CD4-positive, alpha-beta T cell treated with Interferon gamma for 1 hour (primary cell): Measurements from ENCODE around the gene SH3TC2.

Experiments
- DNase-seq: peaks from one replicate; pipeline ENCODE4 v3.0.0-alpha.2; 2020

SH3TC2 gene

GRCh38 chr5:148996270-148996669, 66.6 kb downstream of the SH3TC2 start:
- no peak for DNase-seq

- no peak for DNase-seq
Observed at GRCh38 chr5:148995791-148996190, 67.1 kb downstream of the SH3TC2 start.

- DNase-seq, result no peak
Observed at GRCh38 chr5:148993283-148993936, 69.5 kb downstream of the SH3TC2 start.

GRCh38 chr5:148992265-148992664, 70.6 kb downstream of the SH3TC2 start:
- no peak for DNase-seq

GRCh38 chr5:148991566-148991965, 71.3 kb downstream of the SH3TC2 start:
- no peak for DNase-seq

GRCh38 chr5:148990817-148991216, 72.0 kb downstream of the SH3TC2 start:
- no peak for DNase-seq

GRCh38 chr5:148989567-148989966, 73.3 kb downstream of the SH3TC2 start:
- no peak for DNase-seq

- no peak for DNase-seq
Observed at GRCh38 chr5:148988328-148988727, 74.5 kb downstream of the SH3TC2 start.

GRCh38 chr5:148986636-148987035, 76.2 kb downstream of the SH3TC2 start:
- no peak for DNase-seq

GRCh38 chr5:148984345-148984744, 78.5 kb downstream of the SH3TC2 start:
- no peak for DNase-seq

- DNase-seq, result no peak
Observed at GRCh38 chr5:148981353-148981752, 81.5 kb downstream of the SH3TC2 start.

GRCh38 chr5:148980731-148981130, 82.1 kb downstream of the SH3TC2 start:
- no peak for DNase-seq

GRCh38 chr5:148979083-148979723, 83.7 kb downstream of the SH3TC2 start:
- DNase-seq, result no peak

- no peak for DNase-seq
Observed at GRCh38 chr5:148978370-148979082, 84.3 kb downstream of the SH3TC2 start.

- DNase-seq, result no peak
Observed at GRCh38 chr5:148976569-148977381, 86.1 kb downstream of the SH3TC2 start.

- DNase-seq, result no peak
Observed at GRCh38 chr5:148974642-148975327, 88.1 kb downstream of the SH3TC2 start.

- DNase-seq, result no peak
Observed at GRCh38 chr5:148973455-148973854, 89.4 kb downstream of the SH3TC2 start.

- no peak for DNase-seq
Observed at GRCh38 chr5:148972974-148973374, 89.9 kb downstream of the SH3TC2 start.

- no peak for DNase-seq
Observed at GRCh38 chr5:148972396-148972795, 90.5 kb downstream of the SH3TC2 start.

GRCh38 chr5:148970876-148971275, 92.0 kb downstream of the SH3TC2 start:
- DNase-seq, result no peak

GRCh38 chr5:148970228-148970627, 92.6 kb downstream of the SH3TC2 start:
- no peak for DNase-seq

- DNase-seq, result no peak
Observed at GRCh38 chr5:148969291-148969690, 93.6 kb downstream of the SH3TC2 start.

GRCh38 chr5:148968311-148968710, 94.6 kb downstream of the SH3TC2 start:
- no peak for DNase-seq
